Natural killer cell (primary cell): ENCODE results near the gene FNBP1. TPM values are rescaled to one million over a fixed set of nuclear protein-coding genes. Genes with fewer than 3 reads are reported as not detected.

Experiments used
- ATAC-seq, 3 donors: fragments of 150-1000 bp in 2 of 3; fragments of 200-7000 bp in 1 of 3; cut with Tn5 transposase; 1 replicate in 1 of 3; 2 replicates in 2 of 3; pipeline ENCODE4 v1.10.0; 2021; ENCODE audit warnings: mild to moderate bottlenecking in 2 of 3, moderate library complexity in 2 of 3
- DNase-seq, 2 donors: peaks; one replicate each; pipeline versions ENCODE4 v3.0.0 to v3.0.0-alpha.2; 2013 to 2021; ENCODE audit warnings: mixed read lengths in 1 of 2
- H3K27ac ChIP-seq: one replicate; pipeline ENCODE4 v1.5.1; 2013; ENCODE audit warnings: mild to moderate bottlenecking, low read length
- H3K27me3 ChIP-seq: one replicate; pipeline ENCODE4 v1.6.1; 2013; ENCODE audit warnings: low read length; ENCODE audit not compliant: control insufficient read depth, insufficient read depth
- H3K36me3 ChIP-seq: one replicate; pipeline ENCODE4 v1.6.1; 2013; ENCODE audit warnings: low read length; ENCODE audit not compliant: control insufficient read depth, insufficient read depth
- H3K4me1 ChIP-seq: one replicate; pipeline ENCODE4 v1.6.1; 2013; ENCODE audit warnings: low read length; ENCODE audit not compliant: control insufficient read depth, insufficient read depth
- H3K4me3 ChIP-seq: one replicate; pipeline ENCODE4 v1.5.1; 2013; ENCODE audit warnings: low read length
- H3K9me3 ChIP-seq: one replicate; pipeline ENCODE4 v1.6.1; 2013; ENCODE audit warnings: low read length; ENCODE audit not compliant: control insufficient read depth, insufficient read depth
- H3K27ac Mint-ChIP-seq, 2 donors: one replicate each; pipeline ENCODE4 v1.8.0; 2022; ENCODE audit warnings: mild to moderate bottlenecking in 2 of 2, mixed read lengths in 2 of 2, moderate library complexity in 1 of 2
- H3K27me3 Mint-ChIP-seq, 2 donors: one replicate each; pipeline ENCODE4 v1.8.0; 2022; ENCODE audit warnings: low read depth in 2 of 2, mixed read lengths in 2 of 2
- H3K36me3 Mint-ChIP-seq: one replicate; pipeline ENCODE4 v1.8.0; 2022; ENCODE audit warnings: mixed read lengths
- H3K4me1 Mint-ChIP-seq, 2 donors: one replicate each; pipeline ENCODE4 v1.8.0; 2022; ENCODE audit warnings: mixed read lengths in 2 of 2
- H3K4me3 Mint-ChIP-seq: one replicate; pipeline ENCODE4 v1.8.0; 2022; ENCODE audit warnings: mild to moderate bottlenecking, moderate library complexity, mixed read lengths
- H3K9me3 Mint-ChIP-seq, 2 donors: one replicate each; pipeline ENCODE4 v1.8.0; 2022; ENCODE audit warnings: mixed read lengths in 2 of 2
- WGBS: methylation state at CpG from one replicate; pipeline ENCODE4 v1.1.7; 2013; ENCODE audit warnings: missing lambda C conversion rate; ENCODE audit not compliant: insufficient coverage; 5-methylcytosine and 5-hydroxymethylcytosine counted together
- intact Hi-C: fragments of 100-400 bp; cut with micrococcal nuclease; formaldehyde crosslinking; loops from one replicate; pipeline ENCODE4 v1.14.2; 2022
- total RNA-seq, 4 donors: library from RNA; stranded (reverse); fragments of 120-200 nt in 1 of 4; gene quantifications; one replicate each; pipeline versions ENCODE4 v1.2.3 to v1.2.4, GENCODE V29; 2013 to 2022
- TF ChIP-seq, protein P1 (sequence below): fragments of 200-600 bp; IDR thresholded peaks from one replicate; pipeline ENCODE4 v1.8.0; 2022; ENCODE audit warnings: antibody characterized with exemption

The FNBP1 gene
- total RNA-seq, 3 donors from 2014 or later (not counting 1 experiment from before 2014, with no cell fraction given): 177 to 209 (median 203) TPM

DNA sequence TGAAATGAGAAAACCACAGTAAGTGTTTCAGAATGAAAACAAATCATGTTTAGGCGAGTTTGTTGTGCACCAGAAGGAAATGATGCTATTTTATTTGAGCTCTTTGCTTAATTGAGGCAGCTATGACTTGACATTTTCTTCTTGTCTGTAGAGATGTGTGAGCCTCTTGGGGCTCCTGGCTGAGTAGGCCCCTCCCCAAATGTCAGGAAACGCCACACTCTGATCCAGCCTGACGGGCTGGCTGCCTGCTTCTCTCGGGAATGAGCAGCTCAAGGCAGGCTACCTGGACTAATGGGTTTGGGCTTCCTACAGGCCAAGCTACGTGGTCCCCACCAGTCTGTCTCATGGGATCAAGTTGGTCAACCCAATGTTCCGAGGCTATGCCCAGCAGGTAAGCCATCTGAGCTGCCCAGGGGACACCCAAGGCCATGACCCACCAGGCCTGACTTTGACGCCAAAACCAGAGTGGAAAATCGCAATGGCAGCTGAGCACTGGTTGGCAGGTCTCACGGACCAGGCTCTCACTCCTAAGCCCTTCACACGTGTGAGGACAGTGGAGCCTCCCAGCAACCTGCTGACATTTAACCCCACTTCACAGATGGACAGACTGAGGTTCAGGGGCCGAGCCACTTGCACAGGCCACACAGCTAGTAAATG, 177.9 kb downstream of the FNBP1 start:
- H3K4me1 ChIP-seq: peaks cover 82% of the 10 kb centered on the region
- peaks cover 53 to 64% of the 10 kb centered on the region in 2 donors for H3K4me1 Mint-ChIP-seq
- no peaks in the 10 kb centered on the region for H3K9me3 Mint-ChIP-seq
- intact Hi-C loops: loop anchor here (5.0 to 10.0 kb wide), 2 partner anchors 262 to 1870 kb away; no protein-coding TSS in a partner anchor
- TF ChIP-seq, protein P1, sequence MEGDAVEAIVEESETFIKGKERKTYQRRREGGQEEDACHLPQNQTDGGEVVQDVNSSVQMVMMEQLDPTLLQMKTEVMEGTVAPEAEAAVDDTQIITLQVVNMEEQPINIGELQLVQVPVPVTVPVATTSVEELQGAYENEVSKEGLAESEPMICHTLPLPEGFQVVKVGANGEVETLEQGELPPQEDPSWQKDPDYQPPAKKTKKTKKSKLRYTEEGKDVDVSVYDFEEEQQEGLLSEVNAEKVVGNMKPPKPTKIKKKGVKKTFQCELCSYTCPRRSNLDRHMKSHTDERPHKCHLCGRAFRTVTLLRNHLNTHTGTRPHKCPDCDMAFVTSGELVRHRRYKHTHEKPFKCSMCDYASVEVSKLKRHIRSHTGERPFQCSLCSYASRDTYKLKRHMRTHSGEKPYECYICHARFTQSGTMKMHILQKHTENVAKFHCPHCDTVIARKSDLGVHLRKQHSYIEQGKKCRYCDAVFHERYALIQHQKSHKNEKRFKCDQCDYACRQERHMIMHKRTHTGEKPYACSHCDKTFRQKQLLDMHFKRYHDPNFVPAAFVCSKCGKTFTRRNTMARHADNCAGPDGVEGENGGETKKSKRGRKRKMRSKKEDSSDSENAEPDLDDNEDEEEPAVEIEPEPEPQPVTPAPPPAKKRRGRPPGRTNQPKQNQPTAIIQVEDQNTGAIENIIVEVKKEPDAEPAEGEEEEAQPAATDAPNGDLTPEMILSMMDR: no peak
- peaks cover 42% of the 10 kb centered on the region for H3K36me3 ChIP-seq
- WGBS: 52% methylated on average over 11 of the region's 11 CpGs
- H3K4me3 Mint-ChIP-seq: no peak overlapping the region
- H3K27ac ChIP-seq: no peak overlapping the region
- no peak for DNase-seq
- no peak for ATAC-seq
- no peaks in the 10 kb centered on the region for H3K27me3 ChIP-seq
- peak overlapping the region; percentile 70 to 72 for H3K27ac Mint-ChIP-seq
- no peaks in the 10 kb centered on the region for H3K27me3 Mint-ChIP-seq
- no peaks in the 10 kb centered on the region for H3K36me3 Mint-ChIP-seq
- no peaks in the 10 kb centered on the region for H3K9me3 ChIP-seq
- H3K4me3 ChIP-seq: no peak overlapping the region

DNA sequence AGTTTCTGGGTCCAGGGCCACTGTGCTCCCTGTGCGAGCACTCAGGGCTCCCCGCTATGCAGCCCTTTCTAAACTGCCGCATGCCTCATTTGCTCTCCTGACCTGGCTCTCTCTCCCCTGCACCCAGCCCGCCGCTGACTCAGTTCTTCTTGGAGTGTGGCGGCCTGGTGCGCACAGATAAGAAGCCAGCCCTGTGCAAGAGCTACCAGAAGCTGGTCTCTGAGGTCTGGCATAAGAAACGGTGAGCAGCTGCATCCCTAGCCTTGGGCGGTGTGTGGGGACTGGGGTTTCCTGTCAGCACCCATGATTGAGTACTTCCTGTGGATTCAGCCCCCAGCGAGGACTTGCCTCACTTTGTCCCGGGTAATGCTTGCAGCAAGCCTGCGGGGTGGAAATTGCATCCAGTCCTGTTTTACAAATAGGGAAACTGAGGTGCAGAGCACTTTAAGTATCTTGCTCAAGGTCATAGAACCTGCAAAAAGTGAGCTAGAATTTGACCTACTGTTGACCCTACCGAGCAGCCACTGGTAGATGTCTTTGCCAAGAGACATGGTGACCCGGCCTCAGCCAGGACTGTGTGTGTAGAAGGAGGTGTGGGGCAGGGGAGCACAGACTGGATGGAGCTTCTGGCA, 179.8 kb downstream of the FNBP1 start:
- Mint-ChIP-seq H3K4me1 (peaks cover 45 to 46% of the 10 kb centered on the region in 2 donors), H3K27ac (peak overlapping the region; percentile 82 to 86), H3K4me3 (peak overlapping the region; percentile 50), H3K9me3 (no peaks in the 10 kb centered on the region), H3K36me3 (no peaks in the 10 kb centered on the region), H3K27me3 (no peaks in the 10 kb centered on the region)
- Histone ChIP-seq H3K9me3 (no peaks in the 10 kb centered on the region), H3K27me3 (no peaks in the 10 kb centered on the region), H3K36me3 (peaks cover 47% of the 10 kb centered on the region), H3K4me3 (no peak overlapping the region), H3K27ac (peak overlapping the region; percentile 21), H3K4me1 (peaks cover 62% of the 10 kb centered on the region)
- TF ChIP-seq, protein P1: no peak
- ATAC-seq (peak; percentile 87 to 88 (median 87)), DNase-seq (peak; percentile 54 to 82)
- intact Hi-C loops: loop anchor here (10.0 kb wide), 1 partner anchor 1872 kb away; no protein-coding TSS in a partner anchor
- 7% methylated on average over 14 of the region's 14 CpGs for WGBS

DNA sequence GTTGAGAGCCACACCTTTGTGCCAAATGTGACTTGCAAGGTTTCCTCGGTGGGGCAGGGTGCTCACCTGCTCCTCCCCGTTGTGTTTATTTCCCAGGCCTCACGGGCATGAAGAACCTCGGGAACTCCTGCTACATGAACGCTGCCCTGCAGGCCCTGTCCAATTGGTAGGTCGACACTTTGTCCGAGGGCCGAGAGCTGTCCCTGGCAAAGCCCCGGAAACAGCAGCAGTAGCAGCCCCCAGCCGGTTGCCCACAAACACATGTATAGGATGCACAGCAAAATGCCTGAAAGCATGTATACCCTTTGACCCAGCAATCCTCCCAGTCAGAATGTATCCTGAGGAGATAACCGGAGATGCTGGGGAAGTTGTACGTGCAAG, 181.6 kb downstream of the FNBP1 start:
- no peak overlapping the region for H3K27ac ChIP-seq
- Mint-ChIP-seq H3K36me3 (no peaks in the 10 kb centered on the region), H3K4me3 (peak overlapping the region; percentile 59), H3K27ac (peak overlapping the region; percentile 38 to 73), H3K27me3 (no peaks in the 10 kb centered on the region), H3K4me1 (peaks cover 31 to 32% of the 10 kb centered on the region in 2 donors), H3K9me3 (no peaks in the 10 kb centered on the region)
- 85% methylated on average over 12 of the region's 12 CpGs for WGBS
- no peaks in the 10 kb centered on the region for H3K27me3 ChIP-seq
- ATAC-seq (no peak), DNase-seq (no peak)
- H3K9me3 ChIP-seq: no peaks in the 10 kb centered on the region
- intact Hi-C loops: loop anchor here (10.0 kb wide), 1 partner anchor 1873 kb away; no protein-coding TSS in a partner anchor
- peaks cover 45% of the 10 kb centered on the region for H3K4me1 ChIP-seq
- TF ChIP-seq, protein P1: no peak
- peaks cover 57% of the 10 kb centered on the region for H3K36me3 ChIP-seq
- no peak overlapping the region for H3K4me3 ChIP-seq
